Measurements from ENCODE around the gene C16orf78. TPM values are rescaled to one million over a fixed set of nuclear protein-coding genes. Genes with fewer than 3 reads are reported as not detected.

Gene C16orf78
- total RNA-seq, 4 donors from 2014 or later = not detected

- Histone ChIP-seq H3K27me3 (no peaks in the 10 kb centered on the region), H3K36me3 (no peaks in the 10 kb centered on the region), H3K9me3 (no peaks in the 10 kb centered on the region), H3K4me1 (no peaks in the 10 kb centered on the region), H3K4me3 (no peak overlapping the region), H3K27ac (no peak overlapping the region)
- no peak for DNase-seq
- TF ChIP-seq CTCF (IDR thresholded peaks at IDR 0.05) (no peak), POLR2A (IDR thresholded peaks at IDR 0.05) (no peak)
- intact Hi-C loops (cut with DNase I; ENCODE audit: low total_unique reads) = loop anchor here (5.0 kb wide), 2 partner anchors 647 to 662 kb away; no protein-coding TSS in a partner anchor
Observed at GRCh38 chr16:49349446-49350168, 24.0 kb upstream of the C16orf78 start.

DNA sequence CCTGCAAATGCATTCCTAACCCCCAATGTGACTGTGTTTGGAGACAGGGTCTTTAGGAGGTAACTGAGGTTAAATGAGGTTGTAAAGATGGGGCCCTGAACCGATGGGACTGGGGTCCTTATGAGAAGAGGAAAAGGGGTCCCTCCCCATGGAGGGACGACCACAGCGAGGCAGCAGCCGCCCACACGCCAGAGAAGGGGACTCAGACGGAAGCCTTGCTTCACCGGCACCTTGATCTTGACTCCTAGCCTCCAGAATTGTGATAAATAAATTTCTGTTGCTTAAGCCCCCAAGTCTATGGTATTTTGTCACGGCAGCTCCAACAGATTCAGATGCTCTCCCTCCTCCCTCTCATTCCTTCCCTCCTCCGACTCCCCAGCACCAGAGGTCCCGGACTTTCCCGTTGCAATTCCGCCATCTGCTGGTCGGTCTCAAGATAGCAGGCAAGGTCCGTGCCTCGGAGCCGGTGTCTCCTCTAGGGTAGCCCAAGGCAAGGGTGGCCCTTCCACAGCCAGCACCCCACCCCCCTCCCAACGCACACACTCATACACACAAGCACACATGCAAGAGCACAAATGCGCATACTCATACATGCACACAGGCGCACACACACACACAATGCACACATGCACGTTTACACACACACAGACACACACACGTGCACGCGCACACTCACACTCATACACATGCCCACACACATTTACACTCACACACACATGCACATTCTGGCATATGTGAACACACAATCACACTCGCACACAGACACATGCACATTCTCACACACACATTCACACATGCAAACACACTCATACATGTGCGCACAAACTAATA is 23.1 kb upstream of the C16orf78 start:
- Histone ChIP-seq H3K4me1 (no peaks in the 10 kb centered on the region), H3K36me3 (no peaks in the 10 kb centered on the region), H3K4me3 (no peak overlapping the region), H3K27ac (no peak overlapping the region), H3K27me3 (no peaks in the 10 kb centered on the region), H3K9me3 (no peaks in the 10 kb centered on the region)
- peak; percentile 68 to 87 (median 72) for TF ChIP-seq CTCF (IDR thresholded peaks at IDR 0.05)
- no peak for TF ChIP-seq POLR2A (IDR thresholded peaks at IDR 0.05)
- intact Hi-C loops (cut with DNase I; ENCODE audit: low total_unique reads) = loop anchor here (5.0 kb wide), 2 partner anchors 648 to 663 kb away; no protein-coding TSS in a partner anchor
- DNase-seq = peak; percentile 37 to 56

- no peaks in the 10 kb centered on the region for H3K9me3 ChIP-seq
- no peak for TF ChIP-seq CTCF (IDR thresholded peaks at IDR 0.05)
- no peak for TF ChIP-seq POLR2A (IDR thresholded peaks at IDR 0.05)
- no peak overlapping the region for H3K27ac ChIP-seq
- no peaks in the 10 kb centered on the region for H3K36me3 ChIP-seq
- H3K4me1 ChIP-seq = no peaks in the 10 kb centered on the region
- H3K27me3 ChIP-seq = no peaks in the 10 kb centered on the region
- no peak overlapping the region for H3K4me3 ChIP-seq
- no peak for DNase-seq
- intact Hi-C loops (cut with DNase I; ENCODE audit: low total_unique reads) = loop anchor here (5.0 kb wide), 2 partner anchors 649 to 664 kb away; no protein-coding TSS in a partner anchor
Observed at GRCh38 chr16:49351096-49351487, 22.5 kb upstream of the C16orf78 start.

DNA sequence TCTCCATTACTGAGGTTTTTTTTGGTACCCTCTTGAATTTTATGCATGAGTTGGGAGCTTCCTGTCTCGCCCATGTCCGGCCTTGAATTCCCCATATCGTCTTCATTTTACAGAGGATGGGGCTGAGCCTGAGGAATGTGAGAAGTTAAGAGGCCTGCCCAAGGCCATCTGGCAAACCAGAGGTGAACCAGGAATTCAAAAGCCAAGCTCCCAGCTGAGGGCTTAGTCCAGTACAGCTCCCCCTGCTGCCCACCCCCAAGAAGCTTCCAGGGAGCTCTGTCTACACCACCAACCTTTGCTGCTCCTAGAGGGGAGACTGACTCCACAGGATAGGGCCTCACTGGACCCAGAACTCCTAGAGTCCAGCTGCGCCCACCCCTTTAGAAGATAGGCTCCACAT is 20.7 kb upstream of the C16orf78 start:
- Histone ChIP-seq H3K9me3 (no peaks in the 10 kb centered on the region), H3K27me3 (no peaks in the 10 kb centered on the region), H3K27ac (no peak overlapping the region), H3K4me3 (no peak overlapping the region), H3K4me1 (no peaks in the 10 kb centered on the region), H3K36me3 (no peaks in the 10 kb centered on the region)
- intact Hi-C loops (cut with DNase I; ENCODE audit: low total_unique reads) = loop anchor here (5.0 kb wide), 2 partner anchors 651 to 666 kb away; no protein-coding TSS in a partner anchor
- no peak for DNase-seq
- TF ChIP-seq CTCF (IDR thresholded peaks at IDR 0.05) = no peak
- no peak for TF ChIP-seq POLR2A (IDR thresholded peaks at IDR 0.05)

- no peak for DNase-seq
- Histone ChIP-seq H3K27me3 (no peaks in the 10 kb centered on the region), H3K27ac (no peak overlapping the region), H3K9me3 (no peaks in the 10 kb centered on the region), H3K4me1 (no peaks in the 10 kb centered on the region), H3K36me3 (no peaks in the 10 kb centered on the region), H3K4me3 (no peak overlapping the region)
- TF ChIP-seq POLR2A (IDR thresholded peaks at IDR 0.05) (no peak), CTCF (IDR thresholded peaks at IDR 0.05) (no peak)
- intact Hi-C loops (cut with DNase I; ENCODE audit: low total_unique reads) = loop anchor here (5.0 kb wide), 2 partner anchors 651 to 666 kb away; no protein-coding TSS in a partner anchor
Observed at GRCh38 chr16:49353680-49354079, 19.9 kb upstream of the C16orf78 start.
